HPDE6-E6E7 (cell line): ENCODE data around the gene FGR.
"Not testable (repeated sequence)": the region's sequence is repeated elsewhere in the genome, so short reads cannot be mapped to it uniquely, and the experiment has no call there.

Experiments used
- DNase-seq: peaks from one replicate; pipeline ENCODE4 v3.0.0; 2011; ENCODE audit warnings: missing footprints; ENCODE audit errors: extremely low spot score

Gene FGR

DNA sequence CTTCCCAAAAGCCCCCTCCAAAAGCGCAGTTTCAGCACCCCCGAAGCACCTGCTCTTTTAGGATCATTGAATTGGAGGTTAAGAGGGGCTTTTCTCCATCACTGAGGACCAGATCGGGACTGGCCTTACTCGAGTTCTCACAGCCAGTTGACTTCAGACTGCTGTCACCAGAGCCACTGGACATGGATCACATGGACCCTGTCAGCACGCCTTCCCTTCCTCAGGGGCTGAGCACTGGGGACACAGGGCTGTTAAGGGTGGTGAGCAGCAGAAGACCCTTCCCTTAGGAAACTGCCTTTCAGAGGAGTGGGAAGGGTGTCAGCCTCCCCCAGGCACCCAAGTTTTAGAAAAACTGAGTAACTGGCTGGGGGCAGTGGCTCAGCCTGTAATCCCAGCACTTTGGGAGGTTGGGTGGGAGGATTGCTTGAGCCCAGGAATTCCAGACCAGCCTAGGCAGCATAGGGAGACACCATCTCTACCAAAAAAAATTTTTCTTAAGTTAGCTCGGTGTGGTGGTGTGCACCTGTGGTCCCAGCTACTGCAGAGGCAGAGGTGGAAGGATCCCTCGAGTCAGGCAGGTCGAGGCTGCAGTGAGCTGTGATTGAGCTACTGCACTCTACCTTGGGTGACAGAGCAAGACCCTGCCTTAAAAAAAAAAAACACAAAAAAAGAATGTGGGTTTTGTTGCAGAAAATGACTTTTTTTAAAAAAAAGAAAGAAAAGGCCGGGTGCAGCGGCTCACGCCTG is 584 bp upstream of the FGR start:
- DNase-seq = no peak

DNA sequence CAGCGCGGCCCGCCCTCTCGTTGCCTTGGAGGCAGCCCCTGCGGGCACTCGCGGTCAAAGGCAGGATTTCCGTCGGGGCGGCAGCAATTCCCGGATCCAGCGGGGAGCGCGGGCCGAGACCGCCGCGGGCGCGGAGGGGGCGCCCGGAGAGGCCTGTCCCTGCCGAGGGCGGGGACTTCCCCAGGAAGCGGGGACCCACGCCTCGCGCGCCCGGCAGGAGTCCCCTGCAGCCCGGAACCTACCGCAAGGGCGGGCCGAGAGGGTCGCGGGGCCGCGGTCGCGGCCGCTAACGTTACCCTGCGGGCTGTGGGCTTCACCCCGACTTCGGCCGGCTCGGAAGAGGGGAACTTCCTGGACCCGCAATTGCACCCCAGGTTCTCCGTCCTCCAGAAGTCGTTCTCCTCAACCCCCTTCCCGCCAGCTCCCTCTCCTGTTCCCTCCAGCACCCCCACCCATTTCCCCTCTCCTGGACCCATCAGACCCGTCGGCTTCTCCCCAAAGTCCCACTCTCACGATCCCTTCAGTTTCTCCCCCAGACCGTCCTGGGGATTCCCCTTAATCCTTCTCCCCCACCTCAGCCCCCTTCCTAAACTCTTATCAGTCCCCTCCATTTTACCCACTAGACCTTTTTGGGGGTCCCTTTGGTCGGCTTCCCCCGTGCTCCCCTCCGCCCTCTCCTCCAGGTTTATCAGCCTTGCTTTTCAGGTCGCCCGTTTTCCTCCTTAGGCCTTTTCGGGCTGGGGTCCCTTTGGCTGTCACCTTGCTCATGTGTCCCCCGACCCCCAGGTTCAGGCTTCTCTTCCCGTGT is 604 bp downstream of the FGR start:
- no peak for DNase-seq

- DNase-seq = no peak
These were observed 1.3 kb downstream of the FGR start for GRCh38 chr1:27633640-27634176.

- no peak for DNase-seq
These were observed 1.7 kb downstream of the FGR start for GRCh38 chr1:27633298-27633610.

GRCh38 chr1:27632387-27633297 is 2.3 kb downstream of the FGR start:
- DNase-seq = no peak

DNA sequence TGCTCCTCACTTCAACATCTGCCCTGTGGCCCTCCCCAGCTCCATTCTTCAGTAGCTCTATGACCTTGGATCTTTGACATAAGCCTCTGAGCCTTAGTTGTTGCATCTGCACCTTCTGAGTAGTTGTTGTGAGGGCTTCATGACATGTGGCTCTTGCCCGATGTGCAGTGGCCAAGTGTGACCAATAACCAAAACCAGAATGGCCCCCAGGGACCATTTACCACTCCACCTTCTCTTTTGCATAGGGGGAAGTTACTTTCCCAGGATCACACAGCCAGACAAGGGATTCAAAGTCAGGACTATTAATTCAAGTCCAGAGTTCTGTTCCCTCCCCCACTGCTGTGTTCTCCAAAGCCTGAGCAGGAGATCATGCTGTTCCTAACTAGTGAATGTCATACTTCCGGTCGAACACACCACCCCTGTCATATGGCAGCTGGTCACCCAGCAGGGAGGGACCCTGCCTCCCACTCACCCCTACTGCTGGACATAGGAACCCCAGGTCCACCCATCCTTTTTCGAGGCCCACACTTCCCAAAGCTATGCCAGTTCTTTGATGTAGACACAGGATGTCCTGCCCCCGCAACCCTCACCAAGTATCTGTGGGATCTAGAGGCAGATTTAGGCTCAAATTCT is 4.0 kb downstream of the FGR start:
- DNase-seq = no peak

DNA sequence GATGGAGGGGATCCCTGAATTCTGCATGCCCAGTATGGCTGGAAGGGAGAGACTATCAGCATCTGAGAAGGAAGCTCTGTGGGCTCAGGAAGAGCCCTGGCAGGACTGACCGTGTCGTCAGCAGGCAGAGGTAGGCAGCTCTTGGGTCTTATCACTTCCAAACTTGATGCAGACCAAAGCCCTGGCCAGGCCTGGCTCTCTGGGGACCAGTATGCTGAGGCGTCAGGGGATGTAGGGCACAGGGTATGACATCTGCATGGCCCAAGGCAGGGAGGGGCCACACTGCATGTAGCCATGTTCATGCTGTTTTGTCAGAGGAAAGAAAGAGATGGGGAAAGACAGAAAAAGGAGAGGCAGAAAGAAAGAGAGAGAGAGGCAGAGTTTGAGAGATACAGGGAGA is 6.3 kb downstream of the FGR start:
- DNase-seq = no peak

- DNase-seq = not testable (repeated sequence)
These were observed 7.3 kb downstream of the FGR start for GRCh38 chr1:27627733-27628132.

DNA sequence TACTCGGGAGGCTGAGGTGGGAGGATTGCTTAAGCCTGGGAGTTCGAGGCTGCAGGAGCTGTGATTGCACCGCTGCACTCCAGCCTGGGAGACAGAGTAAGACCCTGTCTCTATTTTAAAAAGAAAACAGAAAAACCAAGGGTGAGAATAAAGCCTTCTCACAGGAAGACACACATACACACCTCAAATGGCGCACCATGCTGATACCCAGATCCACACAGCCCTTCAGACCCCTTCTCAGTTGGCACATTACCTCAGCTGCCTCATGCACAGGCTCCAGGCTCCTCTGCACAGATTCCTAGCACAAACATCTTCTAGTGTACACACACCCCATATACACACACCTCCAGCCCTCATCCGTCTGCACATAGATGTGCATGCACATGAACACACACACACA is 7.9 kb downstream of the FGR start:
- DNase-seq = no peak

GRCh38 chr1:27626031-27626935 is 8.7 kb downstream of the FGR start:
- no peak for DNase-seq

GRCh38 chr1:27624467-27625178 is 10.4 kb downstream of the FGR start:
- no peak for DNase-seq

- DNase-seq = no peak
These were observed 11.4 kb downstream of the FGR start for GRCh38 chr1:27623327-27624212.

GRCh38 chr1:27622828-27623227 is 12.2 kb downstream of the FGR start:
- DNase-seq = no peak

GRCh38 chr1:27621051-27621920 is 13.7 kb downstream of the FGR start:
- no peak for DNase-seq

DNA sequence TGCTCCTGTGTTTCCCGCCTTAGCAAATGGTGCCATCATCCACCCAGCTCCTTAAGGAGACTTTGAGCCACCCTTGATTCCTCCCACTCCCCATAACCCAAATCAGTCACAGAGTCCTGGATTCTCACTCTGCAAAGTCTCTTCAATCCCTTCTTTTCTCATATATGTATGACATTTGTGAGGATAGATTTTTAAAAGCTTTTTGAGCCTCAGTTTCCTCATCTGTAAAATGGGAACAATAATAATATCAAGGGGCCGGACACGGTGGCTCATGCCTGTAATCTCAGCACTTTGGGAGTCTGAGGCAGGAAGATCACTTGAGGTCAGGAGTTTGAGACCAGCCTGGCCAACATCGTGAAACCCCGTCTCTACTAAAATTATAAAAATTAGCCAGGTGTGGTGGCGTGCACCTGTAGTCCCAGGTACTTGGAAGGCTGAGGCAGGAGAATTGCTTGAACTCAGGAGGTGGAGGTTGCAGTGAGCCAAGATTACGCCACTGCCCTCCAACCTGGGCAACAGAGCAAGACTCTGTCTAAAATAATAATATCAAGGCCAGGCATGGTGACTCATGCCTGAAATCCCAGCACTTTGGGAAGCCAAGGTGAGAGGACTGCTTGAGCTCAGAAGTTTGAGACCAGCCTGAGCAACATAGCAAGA is 15.1 kb downstream of the FGR start:
- DNase-seq = not testable (repeated sequence)

DNA sequence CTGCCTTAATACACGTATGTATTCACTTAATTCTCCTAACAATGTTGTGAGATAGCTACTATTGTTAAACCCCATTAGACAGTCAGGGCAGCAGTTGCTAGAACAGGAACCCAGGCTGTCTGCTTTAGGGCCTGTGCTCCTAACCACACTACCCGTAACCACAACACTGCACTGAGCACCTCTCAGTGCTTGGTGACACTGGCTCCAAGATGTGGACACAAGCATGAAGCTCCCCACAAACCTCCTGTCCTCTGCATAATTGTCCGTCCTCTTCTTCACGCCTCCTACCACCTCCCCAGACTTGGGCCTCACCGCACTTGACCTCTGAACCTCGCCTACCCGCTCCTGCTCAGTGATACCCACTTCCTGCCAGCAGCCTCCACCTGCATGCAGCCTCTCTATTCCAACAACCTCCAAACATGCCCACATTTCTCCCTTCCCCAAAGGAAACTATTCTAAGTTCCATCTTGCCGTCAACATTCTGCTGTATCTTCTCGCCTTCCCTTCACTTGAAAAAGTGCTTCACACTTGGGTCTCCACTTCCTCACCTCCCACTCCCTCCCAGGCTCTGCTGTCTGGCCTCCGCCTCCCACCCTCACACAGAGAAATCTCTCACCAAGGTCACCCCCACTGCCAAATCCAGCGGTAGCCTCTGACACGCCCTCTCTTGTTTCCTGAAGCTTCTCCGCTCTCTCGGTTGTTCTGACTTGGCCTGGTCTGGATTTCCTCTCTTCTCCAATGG is 16.5 kb downstream of the FGR start:
- DNase-seq = no peak

- no peak for DNase-seq
These were observed 17.6 kb downstream of the FGR start for GRCh38 chr1:27617420-27617819.
